GM19395 (cell line): ENCODE data around the gene LRRC27.

Experiments
- ATAC-seq: cut with Tn5 transposase; IDR thresholded peaks from one replicate; pipeline ENCODE4 v1.9.1; 2021; ENCODE audit warnings: mild to moderate bottlenecking, moderate library complexity; ENCODE audit not compliant: unreplicated experiment

Gene LRRC27

DNA sequence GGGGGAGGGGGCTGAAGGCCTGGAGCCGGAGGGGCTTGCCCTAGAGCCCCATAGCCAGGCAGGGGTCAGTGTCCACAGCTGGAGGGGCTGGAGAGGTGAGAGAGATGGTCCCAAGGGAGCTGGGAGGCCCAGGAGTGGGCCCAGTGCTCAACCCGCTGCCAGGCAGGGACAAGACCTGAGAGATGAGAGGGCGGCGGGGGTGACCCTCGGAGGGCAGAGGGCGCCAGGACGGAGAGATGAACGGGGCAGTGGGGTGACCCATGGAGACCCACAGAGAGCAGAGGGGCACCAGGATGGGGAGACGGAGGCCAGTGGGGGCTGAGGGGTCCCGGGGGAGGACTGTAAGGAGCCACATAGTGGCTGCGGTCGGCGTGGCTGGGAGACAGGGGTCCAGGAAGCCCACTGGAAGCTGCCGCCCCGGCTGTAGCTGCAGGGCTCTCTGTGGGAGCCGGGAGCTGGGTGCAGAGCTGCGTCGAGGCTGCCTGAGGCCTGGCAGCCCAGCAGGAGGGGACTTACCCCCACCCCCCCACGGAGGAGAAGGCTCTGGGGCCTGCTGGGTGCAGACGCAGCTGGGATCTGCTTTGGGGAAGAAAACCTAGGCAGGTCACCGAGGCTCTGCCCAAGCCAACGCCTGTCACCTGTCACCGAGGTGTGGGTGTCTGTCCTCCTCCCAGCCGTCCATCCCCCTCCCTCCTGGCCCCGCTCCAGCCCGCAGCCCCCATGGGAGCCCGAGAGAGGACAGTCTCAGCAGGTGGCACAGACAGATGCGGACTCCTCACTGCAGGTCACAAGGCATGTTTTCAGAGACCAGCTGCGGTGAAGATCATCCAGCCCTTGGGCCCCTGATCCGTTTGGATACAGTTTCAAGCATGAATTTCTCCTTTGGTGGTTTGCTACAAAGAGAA, 90.1 kb downstream of the LRRC27 start:
- peak; percentile 49 for ATAC-seq

- no peak for ATAC-seq
These were observed 91.2 kb downstream of the LRRC27 start for GRCh38 chr10:132422903-132423825.

DNA sequence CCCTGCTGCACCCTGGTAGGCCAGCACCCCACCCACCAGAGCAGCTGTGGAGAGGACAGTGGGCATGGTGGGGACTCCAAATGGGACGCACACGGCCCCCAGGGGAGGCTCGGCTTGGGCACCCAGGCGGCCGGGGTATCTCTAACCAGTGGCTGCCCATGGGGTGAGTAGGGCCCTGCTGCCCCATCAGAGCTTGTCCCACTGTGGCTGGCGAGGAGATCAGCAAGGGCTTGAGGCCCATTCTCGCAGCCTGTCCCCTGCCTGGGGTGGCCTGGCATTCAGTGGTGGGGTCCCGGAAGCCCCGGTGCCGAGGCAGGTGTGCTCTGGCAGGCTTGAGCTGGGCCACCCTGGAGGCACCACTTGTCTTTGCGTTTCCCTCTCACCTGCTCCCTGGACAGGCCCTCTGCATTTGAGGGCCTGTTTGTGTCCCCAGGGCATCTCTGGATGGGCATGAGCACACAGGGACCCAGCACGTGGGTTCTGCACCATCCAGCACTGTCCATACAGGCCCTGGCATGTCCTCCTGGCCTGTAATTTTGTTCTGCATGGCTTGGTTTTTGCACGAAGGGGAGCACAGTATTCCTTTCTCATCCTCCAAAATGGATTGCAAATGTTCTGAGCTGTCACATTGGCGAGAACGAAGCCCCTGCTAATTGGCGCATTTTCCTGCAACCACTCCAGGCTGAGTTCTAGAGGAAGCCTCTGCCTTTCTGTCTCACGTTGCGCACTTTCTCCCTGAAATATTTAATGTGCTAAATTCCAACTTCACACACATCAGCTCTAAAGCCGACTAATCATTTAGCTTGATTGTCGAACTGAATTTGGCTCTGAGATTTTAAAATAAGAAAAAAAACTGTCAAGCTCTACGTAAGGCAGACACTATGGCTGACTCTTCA, 92.2 kb downstream of the LRRC27 start:
- ATAC-seq, result no peak

- ATAC-seq, result no peak
These were observed 93.2 kb downstream of the LRRC27 start for GRCh38 chr10:132425029-132425756.

DNA sequence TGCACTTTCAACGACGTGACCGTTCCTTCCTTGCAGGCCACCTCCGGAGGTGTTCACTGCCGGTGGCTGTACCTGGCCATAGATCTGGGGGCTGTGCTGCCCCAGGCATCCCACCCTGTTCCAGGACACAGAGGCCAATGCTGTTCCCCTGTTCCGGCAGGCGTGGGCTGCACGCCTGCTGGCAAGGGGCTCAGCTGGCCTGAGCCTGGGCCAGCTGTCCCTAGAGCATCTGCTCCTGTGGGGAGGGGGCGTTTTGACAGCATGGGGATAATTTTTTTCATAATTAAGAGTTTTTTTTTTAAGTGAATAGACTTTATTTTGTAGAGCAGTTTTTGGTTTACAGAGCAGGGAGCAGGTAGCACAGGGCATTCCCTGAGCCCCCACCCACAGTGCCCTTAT, 93.8 kb downstream of the LRRC27 start:
- ATAC-seq, result no peak

GRCh38 chr10:132427006-132427771, 95.2 kb downstream of the LRRC27 start:
- no peak for ATAC-seq

DNA sequence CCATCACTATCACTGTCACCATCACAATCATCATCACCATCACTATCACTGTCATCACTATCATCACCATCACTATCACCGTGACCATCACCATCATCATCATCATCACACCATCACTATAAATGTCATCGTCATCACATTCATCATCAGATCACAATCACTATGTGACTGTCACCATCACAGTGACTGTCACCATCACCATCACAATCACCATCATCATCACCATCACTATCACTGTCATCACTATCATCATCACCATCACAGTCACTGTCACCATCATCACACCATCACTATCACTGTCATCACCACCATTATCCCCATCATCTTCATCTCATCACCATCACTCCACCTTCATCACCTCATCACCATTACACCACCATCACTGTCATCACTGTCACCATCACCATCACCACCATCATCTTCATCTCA, 96.0 kb downstream of the LRRC27 start:
- ATAC-seq, result no peak

- no peak for ATAC-seq
These were observed 96.5 kb downstream of the LRRC27 start for GRCh38 chr10:132428486-132428995.
